Spleen (tissue), 11 donors: Measurements from ENCODE around the gene ATL2. TPM values are rescaled to one million over a fixed set of nuclear protein-coding genes. Genes with fewer than 3 reads are reported as not detected.

Source experiments
- DNase-seq: peaks from one replicate; pipeline ENCODE4 v3.0.0-alpha.2; 2020
- H3K27ac ChIP-seq, 8 donors: fragments of 200-600 bp; sonication (generic) in 7 of 8; 1 replicate in 4 of 8; 2 replicates in 4 of 8; pipeline versions ENCODE4 v1.5.0 to v1.8.0; 2016 to 2021; ENCODE audit warnings: inconsistent platforms in 4 of 8, mild to moderate bottlenecking in 4 of 8, moderate library complexity in 1 of 8
- H3K27me3 ChIP-seq, 7 donors: fragments of 200-600 bp; sonication (generic) in 6 of 7; replicated peaks in 1 of 7; 1 replicate in 4 of 7; 2 replicates in 3 of 7; pipeline versions ENCODE4 v1.5.0 to v1.8.0; 2016 to 2021; ENCODE audit warnings: inconsistent platforms in 3 of 7, mild to moderate bottlenecking in 1 of 7
- H3K36me3 ChIP-seq, 6 donors: fragments of 200-600 bp; sonication (generic) in 5 of 6; 1 replicate in 4 of 6; 2 replicates in 2 of 6; pipeline versions ENCODE4 v1.5.0 to v1.8.0; 2016 to 2021; ENCODE audit warnings: inconsistent platforms in 2 of 6
- H3K4me1 ChIP-seq, 6 donors: fragments of 200-600 bp; sonication (generic) in 5 of 6; 1 replicate in 3 of 6; 2 replicates in 3 of 6; pipeline versions ENCODE4 v1.5.0 to v1.8.0; 2016 to 2021; ENCODE audit warnings: inconsistent platforms in 3 of 6
- H3K4me3 ChIP-seq, 8 donors: fragments of 200-600 bp; sonication (generic) in 7 of 8; 1 replicate in 4 of 8; 2 replicates in 4 of 8; pipeline versions ENCODE4 v1.5.0 to v1.8.0; 2016 to 2021; ENCODE audit warnings: inconsistent platforms in 4 of 8, mild to moderate bottlenecking in 4 of 8, moderate library complexity in 2 of 8
- H3K9me3 ChIP-seq, 8 donors: fragments of 200-600 bp; sonication (generic) in 7 of 8; 1 replicate in 4 of 8; 2 replicates in 4 of 8; pipeline versions ENCODE4 v1.5.0 to v1.8.0; 2016 to 2021; ENCODE audit warnings: inconsistent platforms in 4 of 8
- POLR2A ChIP-seq, 3 donors: fragments of 450-650 bp; IDR thresholded peaks; one replicate each; pipeline ENCODE4 v1.5.1; 2017; ENCODE audit warnings: antibody characterized with exemption in 3 of 3, mild to moderate bottlenecking in 1 of 3
- WGBS, 5 donors: extraction: QIAGEN DNeasy Blood & Tissue Kit in 3 of 5; methylation state at CpG; one replicate each; pipeline versions ENCODE4 v1.1.5 to v1.1.7; 2013 to 2018; 5-methylcytosine and 5-hydroxymethylcytosine counted together
- intact Hi-C: fragments of 100-400 bp; cut with DNase I; formaldehyde crosslinking; loops from one replicate; pipeline ENCODE4 v1.15.0; 2023; ENCODE audit warnings: low total_unique reads
- polyA plus RNA-seq, 3 donors: library from polyadenylated mRNA; stranded (reverse); fragments of 200-250 nt; gene quantifications; one replicate each; pipeline ENCODE4 v1.2.1, GENCODE V29; 2013
- total RNA-seq, 7 donors: library from RNA; depleted of rRNA in 3 of 7; stranded (reverse); fragments of >200 nt in 3 of 7; fragmentation: NEBNext Ultra II Directional in 4 of 7; extraction: Animal tissue kit (Norgen Biotek cat#: 25700) in 4 of 7; gene quantifications; one replicate each; pipeline versions ENCODE4 v1.1.0 to v1.2.1, GENCODE V29; 2016 to 2021
- donor health status: healthy with polysubstance abuse.
- donor health status: DM: no; HTN: no; CAD: no; lungs with moderate emphysema.
- donor health status: DM: no; HTN: no; CAD: no.
- donor health status: Bipolar disorder and iron deficiency.
- donor health status: healthy.
- donor health status: DM: no; HTN: no; CAD: no.
- donor health status: DM: yes; HTN: yes; CAD: no.

The ATL2 gene
- total and polyA plus RNA-seq, 10 donors, result 17.5 to 100 (median 64.2) TPM

GRCh38 chr2:38244301-38244700 lies 132.8 kb downstream of the ATL2 start:
- Histone ChIP-seq H3K4me1 (no peaks in the 10 kb centered on the region), H3K9me3 (no peaks in the 10 kb centered on the region), H3K27ac (no peak overlapping the region), H3K27me3 (no peaks in the 10 kb centered on the region), H3K36me3 (no peaks in the 10 kb centered on the region), H3K4me3 (no peak overlapping the region)
- intact Hi-C loops, result no loop called here
- DNase-seq, result no peak
- 79 to 91% (median 88%) methylated on average over 8 of the region's 8 CpGs for WGBS, 5 donors
- no peak for TF ChIP-seq POLR2A (IDR thresholded peaks at IDR 0.05)

Other genes with a start within 250 kb of the ATL2 start
- gene HNRNPLL, start 225.7 kb upstream of the ATL2 start, total RNA-seq, result 10 to 100 TPM; 28.6 to 53.4 (median 38.0) TPM
- gene HNRNPLL, start 225.7 kb upstream of the ATL2 start, polyA plus RNA-seq, result 1 to 10 TPM; 4.8 to 7.4 (median 5.2) TPM